Vagina (tissue), 2 donors: ENCODE data around the gene P4HA2. TPM values are rescaled to one million over a fixed set of nuclear protein-coding genes. Genes with fewer than 3 reads are reported as not detected.

ENCODE experiments used
- DNase-seq, 2 donors: peaks; one replicate each; pipeline ENCODE4 v3.0.0-alpha.2; 2017; ENCODE audit errors: extremely low spot score in 2 of 2
- H3K27ac ChIP-seq: fragments of 200-600 bp; sonication (generic); one replicate; pipeline ENCODE4 v1.5.1; 2019
- H3K27me3 ChIP-seq: fragments of 200-600 bp; sonication (generic); one replicate; pipeline ENCODE4 v1.5.1; 2019
- H3K36me3 ChIP-seq, 2 donors: fragments of 200-600 bp; sonication (generic); one replicate each; pipeline ENCODE4 v1.5.1; 2017 to 2019
- H3K4me1 ChIP-seq: fragments of 200-600 bp; sonication (generic); one replicate; pipeline ENCODE4 v1.5.1; 2019
- H3K4me3 ChIP-seq, 2 donors: fragments of 200-600 bp; sonication (generic); 1 replicate in 1 of 2; 2 replicates in 1 of 2; pipeline ENCODE4 v1.5.1; 2016 to 2019
- H3K9me3 ChIP-seq: fragments of 200-600 bp; sonication (generic); one replicate; pipeline ENCODE4 v1.5.1; 2019
- CTCF ChIP-seq, 3 experiments: fragments of 450-650 bp in 2 of 3; fragments of 200-600 bp in 1 of 3; sonication (generic) in 1 of 3; IDR thresholded peaks; one replicate each; pipeline ENCODE4 v1.5.1; 2017 to 2019; ENCODE audit warnings: antibody characterized with exemption in 3 of 3, mild to moderate bottlenecking in 2 of 3, moderate library complexity in 2 of 3
- POLR2A ChIP-seq, 2 donors: fragments of 450-650 bp; IDR thresholded peaks; one replicate each; pipeline ENCODE4 v1.6.1; 2017; ENCODE audit warnings: antibody characterized with exemption in 2 of 2, mild to moderate bottlenecking in 2 of 2, moderate library complexity in 2 of 2
- POLR2AphosphoS5 ChIP-seq, 2 donors: sonication (generic); formaldehyde crosslinking; IDR thresholded peaks; one replicate each; pipeline ENCODE4 v1.9.0; 2017; ENCODE audit warnings: antibody characterized with exemption in 2 of 2, mild to moderate bottlenecking in 2 of 2, low read depth in 1 of 2; ENCODE audit not compliant: insufficient read depth in 1 of 2
- intact Hi-C: fragments of 100-400 bp; cut with DNase I; formaldehyde crosslinking; loops from one replicate; pipeline ENCODE4 v1.15.1; 2023
- total RNA-seq: library from RNA; depleted of rRNA; stranded (reverse); fragments of >200 nt; gene quantifications from one replicate; pipeline ENCODE4 v1.2.3, GENCODE V29; 2016

Gene P4HA2
- total RNA-seq, 1 donor from 2014 or later, result 42.0 TPM

DNA sequence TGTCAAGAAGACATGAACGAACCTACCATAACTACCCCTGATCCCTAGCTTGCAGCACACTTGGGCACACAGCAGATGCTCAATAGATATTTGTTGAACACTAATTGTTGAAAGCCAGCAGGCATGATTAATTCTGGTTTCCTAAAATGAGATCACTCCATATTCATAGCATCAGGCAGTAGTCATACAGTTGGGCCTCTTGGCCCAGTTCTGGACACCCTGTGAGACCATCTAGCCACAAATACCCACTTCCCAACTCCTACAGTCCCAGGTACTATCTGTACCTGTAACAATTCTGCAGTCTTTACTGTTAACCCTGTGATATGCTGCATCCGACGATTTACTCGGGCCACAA is 24.2 kb downstream of the P4HA2 start:
- no peak overlapping the region for H3K27ac ChIP-seq
- H3K27me3 ChIP-seq, result no peaks in the 10 kb centered on the region
- H3K4me3 ChIP-seq, result no peak overlapping the region
- no peak for DNase-seq
- TF ChIP-seq POLR2A (IDR thresholded peaks at IDR 0.05) (no peak), CTCF (IDR thresholded peaks at IDR 0.05) (no peak), POLR2AphosphoS5 (IDR thresholded peaks at IDR 0.05; ENCODE audit: insufficient read depth in 1 of 2, low read depth in 1 of 2) (no peak)
- peaks cover 0 to 43% of the 10 kb centered on the region in 2 donors for H3K36me3 ChIP-seq
- intact Hi-C loops, result no loop called here
- H3K9me3 ChIP-seq, result no peaks in the 10 kb centered on the region
- H3K4me1 ChIP-seq, result peaks cover 13% of the 10 kb centered on the region

DNA sequence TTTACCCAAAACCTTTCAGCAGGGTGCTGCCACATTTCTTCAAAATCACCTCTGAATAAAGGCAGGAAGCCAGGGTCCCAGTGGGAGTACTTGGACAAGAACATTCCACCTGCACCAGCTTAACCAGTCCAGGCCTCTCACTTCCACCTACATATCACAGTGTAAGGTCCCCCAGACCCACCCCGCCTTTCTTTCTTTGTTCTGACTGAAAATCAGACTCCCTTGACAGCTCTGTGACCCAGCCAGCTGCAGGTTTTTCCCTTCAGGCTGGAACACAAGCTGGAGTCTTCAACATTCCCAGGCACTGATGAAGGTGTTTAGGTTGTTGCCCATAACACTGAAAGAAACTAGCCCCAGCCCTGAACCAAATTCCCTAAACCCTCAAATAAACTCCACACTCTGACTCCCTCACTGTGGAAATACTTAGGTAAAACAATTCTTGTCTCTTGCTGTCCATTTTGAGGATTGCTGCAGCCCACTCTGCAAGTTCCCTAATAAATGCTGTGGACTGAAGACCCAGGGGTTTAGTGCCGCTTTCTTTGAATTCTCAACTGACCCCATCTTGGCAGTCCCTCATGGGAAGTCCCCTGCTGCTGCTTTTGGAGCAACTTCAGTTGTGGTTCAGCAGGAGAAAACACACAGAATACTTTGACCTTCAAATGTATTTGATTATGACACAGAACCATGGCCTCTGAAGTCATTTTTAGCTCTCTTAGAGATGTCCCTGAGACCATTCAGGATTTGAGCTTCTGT is 24.8 kb downstream of the P4HA2 start:
- peaks cover 13% of the 10 kb centered on the region for H3K4me1 ChIP-seq
- DNase-seq, result peak; percentile 54 to 55
- no peak overlapping the region for H3K4me3 ChIP-seq
- no peak overlapping the region for H3K27ac ChIP-seq
- no peak for TF ChIP-seq CTCF (IDR thresholded peaks at IDR 0.05)
- TF ChIP-seq POLR2A (IDR thresholded peaks at IDR 0.05), result no peak
- no peaks in the 10 kb centered on the region for H3K9me3 ChIP-seq
- H3K36me3 ChIP-seq, result peaks cover 0 to 46% of the 10 kb centered on the region in 2 donors
- intact Hi-C loops, result no loop called here
- H3K27me3 ChIP-seq, result no peaks in the 10 kb centered on the region

- Histone ChIP-seq H3K4me3 (no peak overlapping the region), H3K36me3 (peaks cover 0 to 62% of the 10 kb centered on the region in 2 donors), H3K27ac (no peak overlapping the region), H3K27me3 (no peaks in the 10 kb centered on the region), H3K4me1 (no peaks in the 10 kb centered on the region), H3K9me3 (no peaks in the 10 kb centered on the region)
- TF ChIP-seq POLR2A (IDR thresholded peaks at IDR 0.05) (no peak), CTCF (IDR thresholded peaks at IDR 0.05) (no peak), POLR2AphosphoS5 (IDR thresholded peaks at IDR 0.05; ENCODE audit: insufficient read depth in 1 of 2, low read depth in 1 of 2) (no peak)
- intact Hi-C loops, result no loop called here
- DNase-seq, result peak in 1 of 2 donors; percentile 27
Measured at GRCh38 chr5:132199116-132199680, 28.5 kb downstream of the P4HA2 start.

- intact Hi-C loops, result no loop called here
- DNase-seq, result peak in 1 of 2 donors; percentile 49
Measured at GRCh38 chr5:132198571-132198970, 29.1 kb downstream of the P4HA2 start.

More at GRCh38 chr5:132198571-132198970, 29.1 kb downstream of the P4HA2 start:
- Histone ChIP-seq H3K9me3 (no peaks in the 10 kb centered on the region), H3K36me3 (peaks cover 0 to 63% of the 10 kb centered on the region in 2 donors), H3K27me3 (no peaks in the 10 kb centered on the region), H3K27ac (no peak overlapping the region), H3K4me1 (no peaks in the 10 kb centered on the region), H3K4me3 (no peak overlapping the region)
- no peak for TF ChIP-seq POLR2A (IDR thresholded peaks at IDR 0.05)
- no peak for TF ChIP-seq CTCF (IDR thresholded peaks at IDR 0.05)
- TF ChIP-seq POLR2AphosphoS5 (IDR thresholded peaks at IDR 0.05; ENCODE audit: insufficient read depth in 1 of 2, low read depth in 1 of 2), result no peak
